Breast epithelium (tissue), 3 donors: ENCODE measurements around the gene OGFOD1. TPM values are rescaled to one million over a fixed set of nuclear protein-coding genes. Genes with fewer than 3 reads are reported as not detected.

Experiments used
- total RNA-seq, 3 donors: library from RNA; depleted of rRNA; stranded (reverse); fragments of >200 nt; gene quantifications; one replicate each; pipeline ENCODE4 v1.1.0, GENCODE V29; 2016

Gene OGFOD1
- total RNA-seq, 3 donors from 2014 or later, result 21.4 to 36.3 (median 25.2) TPM

Other genes starting within 250 kb of the OGFOD1 start
- gene AMFR, start 26.0 kb upstream of the OGFOD1 start, total RNA-seq, result 100 to 1,000 TPM; 156 to 205 (median 188) TPM
- gene NUDT21, start 222 bp upstream of the OGFOD1 start, total RNA-seq, result 10 to 100 TPM; 53.9 to 65.3 (median 54.1) TPM
- 10 to 100 TPM; 42.6 to 80.5 (median 56.2) TPM for gene BBS2, start 68.5 kb downstream of the OGFOD1 start, total RNA-seq
- not detected for gene MT4, start 113.5 kb downstream of the OGFOD1 start, total RNA-seq
- gene MT3, start 138.0 kb downstream of the OGFOD1 start, total RNA-seq, result not detected
- gene MT2A, start 157.0 kb downstream of the OGFOD1 start, total RNA-seq, result 100 to 1,000 TPM; 352 to 543 (median 428) TPM
- 100 to 1,000 TPM; 284 to 698 (median 513) TPM for gene MT1E, start 174.2 kb downstream of the OGFOD1 start, total RNA-seq
- gene MT1M, start 181.1 kb downstream of the OGFOD1 start, total RNA-seq, result 100 to 1,000 TPM in 1 of 3 donors, 10 to 100 TPM in 2; 42.9 to 120 (median 46.0) TPM
- 100 to 1,000 TPM in 2 of 3 donors, 10 to 100 TPM in 1; 97.8 to 672 (median 130) TPM for gene MT1A, start 187.1 kb downstream of the OGFOD1 start, total RNA-seq
- not detected for gene MT1B, start 200.3 kb downstream of the OGFOD1 start, total RNA-seq
- 10 to 100 TPM in 2 of 3 donors, 1 to 10 TPM in 1; 9.1 to 34.0 (median 12.1) TPM for gene MT1F, start 206.4 kb downstream of the OGFOD1 start, total RNA-seq
- 100 to 1,000 TPM in 1 of 3 donors, 10 to 100 TPM in 2; 20.0 to 224 (median 48.3) TPM for gene MT1G, start 216.5 kb downstream of the OGFOD1 start, total RNA-seq
- gene MT1H, start 218.3 kb downstream of the OGFOD1 start, total RNA-seq, result not detected
- gene MT1X, start 230.9 kb downstream of the OGFOD1 start, total RNA-seq, result 1,000 to 10,000 TPM; 2,679 to 5,417 (median 3,885) TPM